Stomach (tissue), 9 donors: ENCODE results near the gene CRTC1. TPM values are rescaled to one million over a fixed set of nuclear protein-coding genes. Genes with fewer than 3 reads are reported as not detected.

Experiments used
- DNase-seq, 2 donors: peaks; one replicate each; pipeline versions ENCODE4 v3.0.0 to v3.0.0-alpha.2; 2013 to 2019
- H3K27ac ChIP-seq, 5 donors: fragments of 200-600 bp in 4 of 5; sonication (generic) in 4 of 5; one replicate each; pipeline ENCODE4 v1.5.1; 2013 to 2019; ENCODE audit warnings: mild to moderate bottlenecking in 1 of 5, moderate library complexity in 1 of 5
- H3K27me3 ChIP-seq, 3 donors: fragments of 200-600 bp; sonication (generic); one replicate each; pipeline ENCODE4 v1.5.1; 2017 to 2019; ENCODE audit warnings: mixed run types in 1 of 3
- H3K36me3 ChIP-seq, 4 donors: fragments of 200-600 bp; sonication (generic); 1 replicate in 3 of 4; 2 replicates in 1 of 4; pipeline ENCODE4 v1.5.1; 2016 to 2019
- H3K4me1 ChIP-seq, 4 donors: fragments of 200-600 bp; sonication (generic); one replicate each; pipeline ENCODE4 v1.5.1; 2016 to 2019
- H3K4me3 ChIP-seq, 4 donors: fragments of 200-600 bp; sonication (generic) in 3 of 4; one replicate each; pipeline ENCODE4 v1.5.1; 2016 to 2019; ENCODE audit warnings: mild to moderate bottlenecking in 1 of 4
- H3K9me3 ChIP-seq, 4 donors: fragments of 200-600 bp; sonication (generic); one replicate each; pipeline ENCODE4 v1.5.1; 2016 to 2019
- CTCF ChIP-seq, 7 experiments: fragments of 450-650 bp in 4 of 7; fragments of 200-600 bp in 3 of 7; sonication (generic) in 3 of 7; IDR thresholded peaks; one replicate each; pipeline ENCODE4 v1.5.1; 2016 to 2019; ENCODE audit warnings: antibody characterized with exemption in 7 of 7, control low read depth in 2 of 7, mild to moderate bottlenecking in 1 of 7
- EP300 ChIP-seq: sonication (generic); formaldehyde crosslinking; IDR thresholded peaks from one replicate; pipeline ENCODE4 v1.6.1; 2017; ENCODE audit warnings: antibody characterized with exemption
- POLR2A ChIP-seq, 4 donors: fragments of 450-650 bp; IDR thresholded peaks; one replicate each; pipeline ENCODE4 v1.6.1; 2016; ENCODE audit warnings: antibody characterized with exemption in 4 of 4, control low read depth in 2 of 4, mild to moderate bottlenecking in 1 of 4, moderate library complexity in 1 of 4
- POLR2AphosphoS5 ChIP-seq, 3 donors: sonication (generic); formaldehyde crosslinking; IDR thresholded peaks; one replicate each; pipeline ENCODE4 v1.6.1; 2016; ENCODE audit warnings: antibody characterized with exemption in 3 of 3
- WGBS, 5 donors: extraction: QIAGEN DNeasy Blood & Tissue Kit in 3 of 5; methylation state at CpG; one replicate each; pipeline versions ENCODE4 v1.1.5 to v1.1.7; 2013 to 2018; 5-methylcytosine and 5-hydroxymethylcytosine counted together
- intact Hi-C: fragments of 100-400 bp; cut with DNase I; formaldehyde crosslinking; loops from one replicate; pipeline ENCODE4 v1.15.1; 2023; ENCODE audit warnings: low total_unique reads
- polyA plus RNA-seq, 3 donors: library from polyadenylated mRNA; stranded (reverse); fragments of 200-250 nt; gene quantifications; one replicate each; pipeline ENCODE4 v1.2.3, GENCODE V29; 2013
- total RNA-seq, 5 donors: library from RNA; depleted of rRNA; stranded (reverse); fragments of >200 nt; gene quantifications; one replicate each; pipeline versions ENCODE4 v1.1.0 to v1.2.3, GENCODE V29; 2014 to 2016
- donor health status: healthy with polysubstance abuse.
- donor health status: Bipolar disorder and iron deficiency.
- donor health status: healthy.

CRTC1 gene
- total and polyA plus RNA-seq, 8 donors: 4.2 to 28.0 (median 4.6) TPM; not detected in 1

DNA sequence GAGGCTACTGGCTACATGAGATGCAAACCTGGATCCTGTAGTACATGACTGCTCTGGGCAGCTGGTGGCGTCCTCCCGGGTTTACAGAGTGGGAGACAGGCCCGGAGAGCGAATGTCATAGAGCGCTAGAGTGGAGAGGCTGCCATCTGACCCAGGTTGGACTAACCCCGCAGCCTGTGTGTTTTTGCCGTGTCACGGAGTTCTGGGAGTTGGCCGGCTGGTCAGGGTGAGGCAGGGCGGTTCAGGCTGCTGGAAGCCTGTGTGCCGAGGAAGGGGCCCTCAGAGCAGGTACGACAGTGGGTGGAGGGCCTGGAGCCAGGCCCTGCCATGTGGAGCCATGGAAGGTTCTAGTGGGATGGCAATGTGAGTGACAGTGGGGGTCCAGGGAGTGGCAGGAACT, 12.5 kb downstream of the CRTC1 start:
- WGBS, 5 donors: 64 to 91% (median 83%) methylated on average over 12 of the region's 12 CpGs
- no peak for DNase-seq
- intact Hi-C loops: no loop called here

GRCh38 chr19:18697680-18698079, 14.2 kb downstream of the CRTC1 start:
- H3K27me3 ChIP-seq: no peaks in the 10 kb centered on the region
- peak in 1 of 2 donors; percentile 82 for DNase-seq
- H3K9me3 ChIP-seq: no peaks in the 10 kb centered on the region
- no peak overlapping the region for H3K27ac ChIP-seq
- 47 to 78% (median 50%) methylated on average over 2 to 3 of the region's 3 CpGs for whole genome bisulfite sequencing, 5 donors
- intact Hi-C loops: no loop called here
- TF ChIP-seq POLR2AphosphoS5 (IDR thresholded peaks at IDR 0.05) (peak in 1 of 3 donors; percentile 7), EP300 (no peak)
- H3K4me3 ChIP-seq: no peak overlapping the region
- H3K4me1 ChIP-seq: peaks cover 22 to 56% (median 33%) of the 10 kb centered on the region in 4 donors
- H3K36me3 ChIP-seq: no peaks in the 10 kb centered on the region

More for the DNA sequence above, 12.5 kb downstream of the CRTC1 start:
- Histone ChIP-seq H3K27ac (no peak overlapping the region), H3K9me3 (no peaks in the 10 kb centered on the region), H3K27me3 (no peaks in the 10 kb centered on the region), H3K4me1 (peaks cover 17 to 46% (median 27%) of the 10 kb centered on the region in 4 donors), H3K4me3 (no peak overlapping the region), H3K36me3 (no peaks in the 10 kb centered on the region)
- TF ChIP-seq POLR2AphosphoS5 (IDR thresholded peaks at IDR 0.05): no peak
- TF ChIP-seq EP300: no peak
- TF ChIP-seq POLR2A (IDR thresholded peaks at IDR 0.05): no peak
- no peak for TF ChIP-seq CTCF (IDR thresholded peaks at IDR 0.05)

GRCh38 chr19:18698321-18699167, 15.1 kb downstream of the CRTC1 start:
- TF ChIP-seq POLR2AphosphoS5 (IDR thresholded peaks at IDR 0.05) (no peak), POLR2A (IDR thresholded peaks at IDR 0.05) (no peak), EP300 (no peak), CTCF (IDR thresholded peaks at IDR 0.05) (no peak)
- intact Hi-C loops: no loop called here
- DNase-seq: no peak
- H3K36me3 ChIP-seq: no peaks in the 10 kb centered on the region
- no peak overlapping the region for H3K27ac ChIP-seq
- no peaks in the 10 kb centered on the region for H3K9me3 ChIP-seq
- 73 to 92% (median 89%) methylated on average over 9 to 18 of the region's 18 CpGs for WGBS, 5 donors
- peaks cover 22 to 56% (median 33%) of the 10 kb centered on the region in 4 donors for H3K4me1 ChIP-seq
- H3K27me3 ChIP-seq: no peaks in the 10 kb centered on the region
- H3K4me3 ChIP-seq: no peak overlapping the region

DNA sequence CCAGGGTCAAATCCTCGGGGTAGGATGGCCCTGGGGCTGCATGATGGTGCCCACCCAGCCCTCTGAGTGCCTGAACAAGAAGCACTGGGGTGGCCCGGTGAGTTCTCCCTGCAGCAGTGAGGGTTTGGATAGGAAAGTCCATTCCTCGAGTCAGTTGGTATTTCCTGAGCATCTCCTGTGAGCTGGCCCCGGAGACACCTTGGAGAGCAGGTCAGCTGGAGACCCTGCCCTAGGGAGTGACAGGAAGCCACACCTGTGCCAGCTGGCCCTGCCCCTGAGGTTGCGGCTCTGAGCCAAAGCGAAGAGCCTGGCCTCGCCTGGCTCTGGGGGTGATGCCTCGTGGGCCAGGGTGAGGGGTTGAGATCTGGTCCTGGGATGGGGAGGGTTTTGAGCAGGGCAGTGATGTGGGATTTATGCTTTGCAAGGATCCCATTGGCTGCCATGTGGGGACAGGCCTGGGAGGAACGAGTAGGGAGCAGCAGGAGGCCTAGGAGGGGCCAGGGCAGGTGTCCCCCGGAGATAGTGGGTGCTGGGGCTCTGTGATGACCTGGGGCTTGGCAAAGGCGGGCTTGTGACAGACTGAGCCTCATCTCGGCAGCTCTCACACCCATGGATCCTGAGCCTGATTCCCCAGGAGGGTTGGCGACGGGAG, 16.0 kb downstream of the CRTC1 start:
- no peaks in the 10 kb centered on the region for H3K36me3 ChIP-seq
- intact Hi-C loops: no loop called here
- no peaks in the 10 kb centered on the region for H3K27me3 ChIP-seq
- H3K9me3 ChIP-seq: no peaks in the 10 kb centered on the region
- 47 to 69% (median 60%) methylated on average over 12 to 14 of the region's 14 CpGs for WGBS, 5 donors
- peak overlapping the region; percentile 5 to 86 (median 77) for H3K27ac ChIP-seq
- DNase-seq: no peak
- H3K4me3 ChIP-seq: peak overlapping the region in 1 of 4 donors; percentile 54
- H3K4me1 ChIP-seq: peaks cover 22 to 56% (median 33%) of the 10 kb centered on the region in 4 donors
- TF ChIP-seq POLR2A (IDR thresholded peaks at IDR 0.05) (no peak), EP300 (no peak), CTCF (IDR thresholded peaks at IDR 0.05) (no peak), POLR2AphosphoS5 (IDR thresholded peaks at IDR 0.05) (no peak)
